ENCODE measurements around the gene WBP1. TPM values are rescaled to one million over a fixed set of nuclear protein-coding genes. Genes with fewer than 3 reads are reported as not detected.

Gene WBP1
- 10 to 100 TPM; 66.8 to 69.6 TPM for total RNA-seq

GRCh38 chr2:74458132-74458937, at the start of gene WBP1:
Gene WBP1 (plus strand): TSS chr2:74458438. CDS start chr2:74458603, 165 bp downstream.
- Mint-ChIP-seq H3K4me1 (peaks cover 48% of the 10 kb centered on the region), H3K9me3 (no peaks in the 10 kb centered on the region), H3K36me3 (peaks cover 8% of the 10 kb centered on the region), H3K27me3 (no peaks in the 10 kb centered on the region), H3K27ac (peak within 1 kb of the TSS; percentile 93), H3K4me3 (peak within 1 kb of the TSS; percentile 99)
- ATAC-seq (ENCODE audit: low read depth) (peak; percentile 89), DNase-seq (peak; percentile 93)
- POLR2A ChIA-PET, result interaction anchor here (0.5 to 6.7 kb wide), 17 partner anchors 10 to 721 kb away, joined by 3 to 58 read pairs (median 5); partner anchors contain the start of genes AUP1, C2orf81, CCDC142 and HTRA2

DNA sequence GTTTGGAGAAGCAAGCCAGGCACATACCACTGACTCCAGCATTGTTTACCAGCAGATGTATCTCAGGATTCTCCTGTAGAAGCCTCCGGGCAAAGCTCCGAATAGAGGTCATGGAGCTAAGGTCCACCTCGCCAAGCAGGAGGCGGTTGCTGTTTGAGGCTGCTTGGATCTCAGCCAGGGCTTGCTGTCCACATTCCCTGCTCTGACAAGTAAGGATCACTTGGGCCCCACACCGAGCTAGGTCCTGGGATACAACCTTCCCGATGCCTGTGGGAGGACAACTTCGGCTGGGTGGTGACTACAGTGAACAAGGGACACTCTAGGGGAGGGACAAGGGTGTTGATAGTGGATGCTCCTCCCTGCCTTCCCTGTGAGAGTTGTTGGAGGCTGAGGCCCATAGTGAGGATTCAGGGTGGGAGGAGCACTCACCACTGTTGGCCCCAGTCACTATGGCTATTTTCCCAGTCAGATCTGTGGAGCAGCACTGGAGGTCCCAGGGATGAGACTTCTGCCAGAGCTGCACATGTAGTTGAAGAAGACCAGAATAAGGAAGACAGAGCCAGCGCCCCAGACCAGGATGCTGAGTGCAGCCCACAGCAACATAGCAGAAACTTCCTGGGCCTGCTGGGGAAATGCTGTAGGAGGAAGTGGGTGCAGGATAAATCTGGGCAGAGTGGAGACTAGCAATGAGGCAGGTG, 45.1 kb upstream of the WBP1 start:
- Mint-ChIP-seq H3K4me3 (peak overlapping the region; percentile 20), H3K36me3 (no peaks in the 10 kb centered on the region), H3K27ac (peak overlapping the region; percentile 23), H3K9me3 (no peaks in the 10 kb centered on the region), H3K27me3 (peaks cover 4% of the 10 kb centered on the region), H3K4me1 (peaks cover 14% of the 10 kb centered on the region)
- ATAC-seq (ENCODE audit: low read depth) (no peak), DNase-seq (no peak)
- POLR2A ChIA-PET, result interaction anchor here (0.9 kb wide), 1 partner anchor 8 kb away, joined by 3 read pairs; the partner anchor contains the start of genes C2orf81 and WDR54

- no peaks in the 10 kb centered on the region for H3K36me3 Mint-ChIP-seq
- peaks cover 14% of the 10 kb centered on the region for H3K4me1 Mint-ChIP-seq
- peaks cover 2% of the 10 kb centered on the region for H3K27me3 Mint-ChIP-seq
- POLR2A ChIA-PET, result interaction anchor here (1.1 kb wide), 2 partner anchors 42 to 58 kb away, joined by 3 to 4 read pairs; partner anchors contain the start of gene MRPL53
- ATAC-seq (ENCODE audit: low read depth) (no peak), DNase-seq (no peak)
- no peaks in the 10 kb centered on the region for H3K9me3 Mint-ChIP-seq
- H3K4me3 Mint-ChIP-seq, result peak overlapping the region; percentile 11
- no peak overlapping the region for H3K27ac Mint-ChIP-seq
Observed at GRCh38 chr2:74414441-74414840, 43.8 kb upstream of the WBP1 start.

GRCh38 chr2:74414881-74415761, 43.1 kb upstream of the WBP1 start:
- DNase-seq (peak; percentile 50), ATAC-seq (ENCODE audit: low read depth) (peak; percentile 32)
- H3K9me3 Mint-ChIP-seq, result no peaks in the 10 kb centered on the region
- H3K4me3 Mint-ChIP-seq, result peak overlapping the region; percentile 71
- H3K27ac Mint-ChIP-seq, result no peak overlapping the region
- POLR2A ChIA-PET, result interaction anchor here (0.7 to 1.8 kb wide), 4 partner anchors 41 to 635 kb away, joined by 3 to 7 read pairs (median 4); partner anchors contain the start of genes MRPL53 and WBP1
- peaks cover 15% of the 10 kb centered on the region for H3K4me1 Mint-ChIP-seq
- H3K36me3 Mint-ChIP-seq, result no peaks in the 10 kb centered on the region
- peaks cover 2% of the 10 kb centered on the region for H3K27me3 Mint-ChIP-seq

DNA sequence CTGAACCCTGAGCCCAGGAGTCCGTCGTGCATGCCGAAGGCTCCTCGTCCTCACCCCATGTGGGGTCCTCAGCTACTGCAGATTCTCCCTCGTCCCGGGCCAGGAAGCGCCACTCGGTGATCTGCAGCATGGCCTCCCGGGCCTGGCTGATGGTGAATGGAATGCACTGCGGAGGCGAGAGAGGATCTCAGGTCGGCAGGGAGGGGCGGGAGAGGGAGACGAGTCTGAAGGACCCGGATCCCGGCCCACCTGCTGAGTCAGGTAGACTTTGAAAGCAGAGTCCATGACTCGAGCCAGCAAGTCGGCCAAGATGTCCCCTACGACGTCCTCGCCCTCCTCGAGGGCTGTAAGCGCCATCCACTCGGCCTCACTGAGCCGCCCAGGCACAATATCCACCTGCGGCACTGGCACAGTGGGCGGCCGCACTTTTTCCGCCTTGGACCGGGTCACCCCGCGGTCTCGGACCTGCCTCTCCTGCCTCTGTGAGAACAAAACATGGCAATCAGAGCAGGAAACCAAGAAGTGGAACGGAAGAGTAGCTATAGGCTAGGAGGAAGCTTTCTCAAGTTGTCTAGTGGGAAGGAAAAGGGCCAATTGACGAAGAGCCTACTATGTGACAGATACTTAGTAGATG, 42.4 kb upstream of the WBP1 start:
- Mint-ChIP-seq H3K4me3 (peak overlapping the region; percentile 71), H3K4me1 (peaks cover 19% of the 10 kb centered on the region), H3K36me3 (no peaks in the 10 kb centered on the region), H3K27ac (peak overlapping the region; percentile 31), H3K27me3 (peaks cover 2% of the 10 kb centered on the region), H3K9me3 (no peaks in the 10 kb centered on the region)
- no peak for DNase-seq
- no peak for ATAC-seq (ENCODE audit: low read depth)
- POLR2A ChIA-PET, result interaction anchor here (0.7 to 1.8 kb wide), 2 partner anchors 42 to 635 kb away, joined by 3 to 7 read pairs; partner anchors contain the start of gene WBP1

- DNase-seq, result no peak
- ATAC-seq (ENCODE audit: low read depth), result no peak
- POLR2A ChIA-PET, result interaction anchor here (1.8 kb wide), 1 partner anchor 42 kb away, joined by 7 read pairs; the partner anchor contains the start of gene WBP1
- Mint-ChIP-seq H3K27ac (peak overlapping the region; percentile 56), H3K27me3 (peaks cover 2% of the 10 kb centered on the region), H3K9me3 (no peaks in the 10 kb centered on the region), H3K4me1 (peaks cover 20% of the 10 kb centered on the region), H3K4me3 (no peak overlapping the region), H3K36me3 (no peaks in the 10 kb centered on the region)
Observed at GRCh38 chr2:74416778-74417177, 41.5 kb upstream of the WBP1 start.

DNA sequence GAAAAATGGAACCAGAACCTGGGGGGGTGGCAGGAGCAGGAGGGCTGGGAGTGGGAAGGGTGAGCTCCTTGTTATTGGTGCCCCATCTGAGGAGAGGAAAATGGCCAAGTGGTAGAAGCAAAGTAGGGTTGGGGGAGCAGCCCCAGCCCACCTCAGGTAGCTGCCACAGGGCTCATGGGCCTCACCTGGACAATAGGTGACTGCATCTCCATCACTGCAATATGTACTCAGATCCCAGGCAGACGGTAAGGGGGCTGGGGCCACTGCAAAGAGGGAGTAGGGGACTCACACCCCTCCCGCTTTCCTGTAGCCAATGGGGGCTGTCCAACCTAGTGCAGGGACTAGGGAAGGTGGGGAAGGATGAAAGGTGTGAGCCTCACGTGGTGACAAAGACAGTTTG, 41.0 kb upstream of the WBP1 start:
- peak overlapping the region; percentile 56 for H3K27ac Mint-ChIP-seq
- H3K36me3 Mint-ChIP-seq, result no peaks in the 10 kb centered on the region
- no peak for ATAC-seq (ENCODE audit: low read depth)
- POLR2A ChIA-PET, result no interaction called here
- H3K9me3 Mint-ChIP-seq, result no peaks in the 10 kb centered on the region
- no peak overlapping the region for H3K4me3 Mint-ChIP-seq
- no peak for DNase-seq
- H3K4me1 Mint-ChIP-seq, result peaks cover 20% of the 10 kb centered on the region
- peaks cover 2% of the 10 kb centered on the region for H3K27me3 Mint-ChIP-seq

GRCh38 chr2:74417763-74418162, 40.5 kb upstream of the WBP1 start:
- Mint-ChIP-seq H3K27ac (no peak overlapping the region), H3K36me3 (no peaks in the 10 kb centered on the region), H3K4me1 (peaks cover 22% of the 10 kb centered on the region), H3K4me3 (no peak overlapping the region), H3K27me3 (peaks cover 2% of the 10 kb centered on the region), H3K9me3 (no peaks in the 10 kb centered on the region)
- POLR2A ChIA-PET, result interaction anchor here (1.5 kb wide), 1 partner anchor 48 kb away, joined by 6 read pairs; the partner anchor contains the start of gene MOGS
- ATAC-seq (ENCODE audit: low read depth) (no peak), DNase-seq (no peak)

GRCh38 chr2:74418312-74418711, 39.9 kb upstream of the WBP1 start:
- Mint-ChIP-seq H3K27ac (no peak overlapping the region), H3K27me3 (peaks cover 2% of the 10 kb centered on the region), H3K36me3 (peaks cover under 1% of the 10 kb centered on the region), H3K4me3 (no peak overlapping the region), H3K9me3 (no peaks in the 10 kb centered on the region), H3K4me1 (peaks cover 25% of the 10 kb centered on the region)
- DNase-seq (no peak), ATAC-seq (ENCODE audit: low read depth) (no peak)
- POLR2A ChIA-PET, result interaction anchor here (0.7 to 1.5 kb wide), 2 partner anchors 47 to 87 kb away, joined by 3 to 6 read pairs; partner anchors contain the start of gene MOGS

DNA sequence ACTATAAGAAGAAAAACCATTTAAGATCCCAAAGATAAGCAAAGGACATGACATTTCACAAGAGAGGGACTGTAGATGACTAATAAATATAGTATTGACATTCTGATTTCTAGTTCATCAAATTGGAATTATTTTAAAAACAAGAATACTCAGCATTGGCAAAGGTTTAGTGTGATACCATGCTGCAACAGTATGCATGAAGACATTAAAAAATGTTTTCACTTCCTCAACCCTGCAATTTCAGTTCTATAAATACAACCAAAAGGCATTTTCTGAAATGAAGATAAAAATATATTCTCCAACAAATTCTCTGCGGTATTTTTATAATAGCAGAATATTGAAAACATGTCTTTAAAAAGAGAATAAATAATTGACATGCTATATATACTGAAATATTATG, 38.9 kb upstream of the WBP1 start:
- no peak for DNase-seq
- ATAC-seq (ENCODE audit: low read depth), result no peak
- Mint-ChIP-seq H3K4me1 (peaks cover 27% of the 10 kb centered on the region), H3K27me3 (peaks cover 2% of the 10 kb centered on the region), H3K4me3 (no peak overlapping the region), H3K9me3 (no peaks in the 10 kb centered on the region), H3K36me3 (peaks cover 5% of the 10 kb centered on the region), H3K27ac (no peak overlapping the region)
- POLR2A ChIA-PET, result interaction anchor here (1.5 to 4.1 kb wide), 2 partner anchors 37 to 46 kb away, joined by 6 to 58 read pairs; partner anchors contain the start of genes INO80B, MOGS and WBP1

DNA sequence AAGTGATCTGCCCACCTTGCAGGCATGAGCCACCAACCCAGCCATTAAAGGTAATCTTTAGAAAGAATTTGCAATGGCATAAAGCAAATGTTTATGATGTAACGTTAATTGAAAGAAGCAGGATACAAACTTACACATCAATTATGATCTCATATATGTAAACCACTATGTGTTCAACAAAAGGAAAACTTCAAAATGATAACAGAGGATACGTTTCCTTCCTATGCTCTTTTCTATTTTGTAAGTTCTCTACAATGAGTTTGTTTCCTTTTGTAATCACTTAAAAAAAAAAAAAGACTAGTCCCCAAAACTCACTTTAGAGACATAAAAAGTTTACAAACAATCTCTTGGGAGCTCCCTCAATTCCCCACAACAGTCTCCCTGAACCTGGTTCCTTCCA, 38.2 kb upstream of the WBP1 start:
- H3K4me3 Mint-ChIP-seq, result peak overlapping the region; percentile 32
- H3K9me3 Mint-ChIP-seq, result no peaks in the 10 kb centered on the region
- ATAC-seq (ENCODE audit: low read depth) (no peak), DNase-seq (no peak)
- H3K27me3 Mint-ChIP-seq, result no peaks in the 10 kb centered on the region
- H3K27ac Mint-ChIP-seq, result peak overlapping the region; percentile 69
- peaks cover 26% of the 10 kb centered on the region for H3K4me1 Mint-ChIP-seq
- POLR2A ChIA-PET, result interaction anchor here (0.7 to 4.1 kb wide), 3 partner anchors 20 to 169 kb away, joined by 3 to 58 read pairs (median 4); partner anchors contain the start of genes INO80B and WBP1
- H3K36me3 Mint-ChIP-seq, result peaks cover 9% of the 10 kb centered on the region
